GM06990 (cell line): ENCODE results near the gene GNB4.

Experiments used
- DNase-seq: peaks from one replicate; pipeline ENCODE4 v3.0.0-alpha.2; 2011; ENCODE audit not compliant: insufficient read length; ENCODE audit errors: extremely low read depth
- H3K27me3 ChIP-seq: replicated peaks from 2 replicates; pipeline ENCODE4 v1.6.0; 2011; ENCODE audit warnings: low read length; ENCODE audit not compliant: control insufficient read depth, insufficient read depth
- H3K36me3 ChIP-seq: 2 replicates; pipeline ENCODE4 v1.5.1; 2011; ENCODE audit warnings: low read length; ENCODE audit not compliant: control insufficient read depth, insufficient read depth
- H3K4me3 ChIP-seq: replicated peaks from 2 replicates; pipeline ENCODE4 v1.5.1; 2011; ENCODE audit warnings: low read depth, mild to moderate bottlenecking, control low read depth, low read length
- TF ChIP-seq, protein P1 (sequence below): IDR thresholded peaks from 2 replicates; pipeline ENCODE4 v1.5.1; 2011; ENCODE audit warnings: low read length, control low read depth, mild to moderate bottlenecking, inconsistent platforms; ENCODE audit not compliant: insufficient read depth, poor library complexity, severe bottlenecking

Gene GNB4

DNA sequence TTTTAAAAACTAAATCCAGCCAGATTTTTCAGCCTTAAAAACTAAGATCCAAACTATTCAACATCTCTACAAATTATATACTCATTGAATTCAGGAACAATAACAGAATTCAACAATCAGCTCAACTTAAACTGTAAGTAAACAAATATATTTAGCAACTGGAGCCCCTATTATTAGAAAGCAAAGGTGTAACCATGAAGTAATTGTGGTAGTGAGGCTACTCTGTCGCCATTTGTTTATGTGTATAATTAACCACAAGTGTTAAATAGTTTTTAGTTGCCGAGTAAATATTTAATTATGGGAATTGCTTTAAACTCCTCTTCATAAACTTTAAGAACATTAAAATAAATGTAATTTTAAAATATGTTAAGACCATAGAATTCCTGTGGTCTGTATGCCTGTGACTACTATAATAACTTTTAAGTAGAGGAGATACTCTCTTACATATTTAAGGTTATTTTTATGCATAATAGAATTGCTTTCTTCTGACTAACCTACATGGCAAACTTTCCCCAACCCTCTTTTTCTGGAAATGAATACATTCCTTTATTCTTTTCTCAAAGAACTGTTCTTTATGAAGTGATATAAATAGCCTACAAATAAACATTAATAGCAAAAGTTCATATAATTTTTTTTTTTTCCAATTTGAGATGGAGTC lies 52.6 kb downstream of the GNB4 start:
- H3K36me3 ChIP-seq: peaks cover 5% of the 10 kb centered on the region
- H3K27me3 ChIP-seq: no peaks in the 10 kb centered on the region
- no peak for DNase-seq
- no peak overlapping the region for H3K4me3 ChIP-seq
- TF ChIP-seq, protein P1, sequence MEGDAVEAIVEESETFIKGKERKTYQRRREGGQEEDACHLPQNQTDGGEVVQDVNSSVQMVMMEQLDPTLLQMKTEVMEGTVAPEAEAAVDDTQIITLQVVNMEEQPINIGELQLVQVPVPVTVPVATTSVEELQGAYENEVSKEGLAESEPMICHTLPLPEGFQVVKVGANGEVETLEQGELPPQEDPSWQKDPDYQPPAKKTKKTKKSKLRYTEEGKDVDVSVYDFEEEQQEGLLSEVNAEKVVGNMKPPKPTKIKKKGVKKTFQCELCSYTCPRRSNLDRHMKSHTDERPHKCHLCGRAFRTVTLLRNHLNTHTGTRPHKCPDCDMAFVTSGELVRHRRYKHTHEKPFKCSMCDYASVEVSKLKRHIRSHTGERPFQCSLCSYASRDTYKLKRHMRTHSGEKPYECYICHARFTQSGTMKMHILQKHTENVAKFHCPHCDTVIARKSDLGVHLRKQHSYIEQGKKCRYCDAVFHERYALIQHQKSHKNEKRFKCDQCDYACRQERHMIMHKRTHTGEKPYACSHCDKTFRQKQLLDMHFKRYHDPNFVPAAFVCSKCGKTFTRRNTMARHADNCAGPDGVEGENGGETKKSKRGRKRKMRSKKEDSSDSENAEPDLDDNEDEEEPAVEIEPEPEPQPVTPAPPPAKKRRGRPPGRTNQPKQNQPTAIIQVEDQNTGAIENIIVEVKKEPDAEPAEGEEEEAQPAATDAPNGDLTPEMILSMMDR: no peak

DNA sequence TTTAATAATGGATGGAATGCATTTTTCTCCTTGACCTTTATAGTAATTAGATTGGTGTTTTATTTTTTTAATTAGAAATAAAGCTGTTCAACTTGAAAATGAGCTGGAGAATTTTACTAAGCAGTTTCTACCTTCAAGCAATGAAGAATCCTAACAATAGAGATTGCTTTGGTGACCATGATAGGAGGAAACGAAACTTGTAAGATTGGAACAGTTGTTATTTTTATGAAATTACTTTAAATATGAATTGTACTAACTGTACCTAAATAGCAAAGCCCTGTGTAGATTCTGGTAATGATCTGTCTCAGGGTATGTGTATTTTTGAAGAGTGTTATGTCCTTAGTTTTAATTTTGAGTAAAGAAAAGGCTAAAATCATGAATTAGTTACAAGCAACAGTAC lies 59.4 kb downstream of the GNB4 start:
- TF ChIP-seq, protein P1: no peak
- Histone ChIP-seq H3K4me3 (no peak overlapping the region), H3K27me3 (no peaks in the 10 kb centered on the region), H3K36me3 (peaks cover 5% of the 10 kb centered on the region)
- no peak for DNase-seq

DNA sequence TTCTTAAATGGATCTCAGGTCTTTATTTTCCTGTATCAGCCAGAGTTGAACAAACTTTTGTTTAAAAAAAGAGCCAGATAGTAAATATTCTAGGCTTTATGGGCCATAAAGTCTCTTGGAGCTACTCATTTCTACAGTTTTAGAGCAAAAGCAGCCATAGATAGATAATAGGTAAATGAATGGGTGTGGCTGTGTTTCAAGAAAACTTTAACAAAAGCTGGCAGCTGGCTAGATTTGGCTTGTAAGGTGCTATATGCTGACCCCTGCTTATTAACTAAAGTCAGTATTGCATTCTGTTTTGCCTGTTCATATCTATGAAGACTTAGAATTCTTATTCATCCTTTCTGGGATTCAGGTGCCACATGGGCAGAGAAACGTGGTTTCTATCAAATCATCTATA lies 74.8 kb downstream of the GNB4 start:
- no peaks in the 10 kb centered on the region for H3K27me3 ChIP-seq
- TF ChIP-seq, protein P1: no peak
- H3K36me3 ChIP-seq: peaks cover 4% of the 10 kb centered on the region
- no peak for DNase-seq
- no peak overlapping the region for H3K4me3 ChIP-seq

DNA sequence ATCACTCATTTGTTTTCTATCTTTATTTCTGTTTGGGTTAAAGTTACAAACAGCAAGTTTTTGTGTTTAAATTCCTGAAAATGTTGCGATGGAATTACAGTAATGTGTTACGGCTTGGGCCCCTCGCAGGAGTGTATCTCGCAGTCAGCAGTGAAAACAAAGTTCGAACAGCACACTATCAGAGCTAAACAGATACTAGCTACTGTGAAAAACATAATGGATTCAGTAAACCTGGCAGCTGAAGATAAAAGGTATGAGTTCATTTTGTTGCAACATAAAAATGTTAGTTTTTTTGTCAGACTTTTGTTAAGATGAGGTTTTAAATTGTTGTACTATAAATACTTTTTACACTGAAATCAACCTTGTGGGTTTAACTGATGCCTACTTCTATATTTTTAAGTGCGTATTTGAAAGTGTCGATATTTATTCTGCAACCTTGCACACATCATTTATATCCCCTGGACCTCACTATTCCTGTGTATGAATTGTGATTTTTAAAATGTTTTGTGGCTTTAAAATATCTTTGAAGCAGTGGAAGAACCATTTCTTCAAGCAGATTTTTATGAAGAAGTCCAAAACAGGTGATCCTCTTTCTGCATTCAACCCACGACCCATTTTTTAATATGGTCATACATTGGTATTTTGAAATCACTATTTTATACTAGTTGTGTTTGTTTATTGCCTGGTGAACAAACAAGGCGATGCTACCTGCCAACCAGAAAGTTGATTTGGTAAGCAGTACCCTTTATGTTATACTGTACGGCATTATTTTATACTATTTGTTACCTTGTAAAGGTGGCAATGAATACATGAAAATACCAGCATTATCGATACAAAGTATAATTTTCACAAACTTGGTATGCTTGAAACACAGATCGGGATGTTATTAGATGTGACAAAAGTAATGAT lies 75.9 kb downstream of the GNB4 start:
- Histone ChIP-seq H3K4me3 (no peak overlapping the region), H3K36me3 (peaks cover 3% of the 10 kb centered on the region)
- TF ChIP-seq, protein P1: no peak

DNA sequence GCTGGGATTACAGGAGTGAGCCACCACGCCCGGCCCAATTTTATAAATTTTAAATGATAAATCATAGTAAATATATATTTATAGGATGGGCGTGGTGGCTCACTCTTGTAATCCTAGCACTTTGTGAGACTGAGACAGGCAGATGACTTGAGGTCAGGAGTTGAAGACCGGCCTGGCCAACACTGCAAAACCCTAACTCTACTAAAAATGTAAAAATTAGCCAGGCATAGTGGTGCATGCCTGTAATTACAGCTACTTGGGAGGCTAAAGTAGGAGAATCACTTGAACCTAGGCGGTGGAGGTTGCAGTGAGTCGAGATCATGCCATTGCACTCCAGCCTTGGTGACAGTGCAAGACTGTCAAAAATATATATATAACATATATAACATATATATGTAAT lies 77.3 kb downstream of the GNB4 start:
- TF ChIP-seq, protein P1: no peak
- DNase-seq: no peak
- Histone ChIP-seq H3K27me3 (no peaks in the 10 kb centered on the region), H3K4me3 (no peak overlapping the region), H3K36me3 (peaks cover 2% of the 10 kb centered on the region; the same call in 1 of the 2 replicates)

More for the DNA sequence above, 75.9 kb downstream of the GNB4 start:
- no peaks in the 10 kb centered on the region for H3K27me3 ChIP-seq
- DNase-seq: no peak
